Hepatocyte (in vitro differentiated cells): ENCODE results near the gene MICALL2. TPM values are rescaled to one million over a fixed set of nuclear protein-coding genes. Genes with fewer than 3 reads are reported as not detected.

ENCODE experiments used
- DNase-seq: peaks from one replicate; pipeline ENCODE4 v3.0.0-alpha.2; 2016; ENCODE audit warnings: low spot score
- H2AFZ ChIP-seq: fragments of 200-600 bp; sonication (generic); 2 replicates; pipeline ENCODE4 v1.6.0; 2016; ENCODE audit warnings: antibody characterized with exemption, mild to moderate bottlenecking
- H3K27ac ChIP-seq: fragments of 200-600 bp; sonication (generic); 2 replicates; pipeline ENCODE4 v1.5.1; 2016; ENCODE audit warnings: mild to moderate bottlenecking
- H3K27me3 ChIP-seq: fragments of 200-600 bp; sonication (generic); 2 replicates; pipeline ENCODE4 v1.6.1; 2016
- H3K36me3 ChIP-seq: fragments of 200-600 bp; sonication (generic); replicated peaks from 2 replicates; pipeline ENCODE4 v1.5.1; 2016; ENCODE audit warnings: low read depth; ENCODE audit not compliant: insufficient read depth
- H3K4me1 ChIP-seq: fragments of 200-600 bp; sonication (generic); 2 replicates; pipeline ENCODE4 v1.5.1; 2016; ENCODE audit warnings: mild to moderate bottlenecking, moderate library complexity; ENCODE audit not compliant: insufficient read depth
- H3K4me2 ChIP-seq: fragments of 200-600 bp; sonication (generic); 2 replicates; pipeline ENCODE4 v1.6.0; 2016
- H3K4me3 ChIP-seq: fragments of 200-600 bp; sonication (generic); 2 replicates; pipeline ENCODE4 v1.5.1; 2016; ENCODE audit warnings: mild to moderate bottlenecking
- H3K79me2 ChIP-seq: fragments of 200-600 bp; sonication (generic); 2 replicates; pipeline ENCODE4 v1.6.0; 2017; ENCODE audit warnings: mild to moderate bottlenecking
- H3K9me2 ChIP-seq: fragments of 200-600 bp; sonication (generic); replicated peaks from 2 replicates; pipeline ENCODE4 v1.6.0; 2017; ENCODE audit warnings: mild to moderate bottlenecking; ENCODE audit not compliant: insufficient read depth
- H3K9me3 ChIP-seq: fragments of 200-600 bp; sonication (generic); 2 replicates; pipeline ENCODE4 v1.5.1; 2016; ENCODE audit warnings: low read depth, mild to moderate bottlenecking
- H4K20me1 ChIP-seq: fragments of 200-600 bp; sonication (generic); 2 replicates; pipeline ENCODE4 v1.6.0; 2016; ENCODE audit warnings: mild to moderate bottlenecking; ENCODE audit not compliant: insufficient read depth, poor library complexity, severe bottlenecking
- CTCF ChIP-seq: fragments of 200-600 bp; sonication (generic); IDR thresholded peaks from 2 replicates; pipeline ENCODE4 v1.5.1; 2016; ENCODE audit warnings: antibody characterized with exemption, mild to moderate bottlenecking; ENCODE audit not compliant: poor library complexity
- EZH2 ChIP-seq: fragments of 200-600 bp; sonication (generic); IDR thresholded peaks from 2 replicates; pipeline ENCODE4 v1.6.1; 2016; ENCODE audit warnings: antibody characterized with exemption, mild to moderate bottlenecking, borderline replicate concordance
- EZH2phosphoT487 ChIP-seq: fragments of 200-600 bp; sonication (generic); IDR thresholded peaks from one replicate; pipeline ENCODE4 v1.6.1; 2018; ENCODE audit warnings: antibody characterized with exemption, mild to moderate bottlenecking, low read depth, moderate library complexity; ENCODE audit not compliant: unreplicated experiment, severe bottlenecking
- whole genome bisulfite sequencing: methylation state at CpG from one replicate; pipeline ENCODE4 v1.1.6; 2016; ENCODE audit warnings: low lambda C conversion rate; ENCODE audit errors: missing lambda C conversion rate; 5-methylcytosine and 5-hydroxymethylcytosine counted together
- polyA plus RNA-seq: library from polyadenylated mRNA; unstranded; fragments of >200 nt; fragmentation: Nextera tagmentation; extraction: Ambion mirVana; gene quantifications from 2 replicates; pipeline ENCODE4 v1.2.1, GENCODE V29; 2016
- total RNA-seq: library from RNA; depleted of rRNA; stranded (reverse); fragments of >200 nt; gene quantifications from 2 replicates; pipeline ENCODE4 v1.2.3, GENCODE V29; 2014

The MICALL2 gene
- total and polyA plus RNA-seq, 2 experiments from 2014 or later = 16.4 to 28.2 TPM

- TF ChIP-seq CTCF (no peak), EZH2 (no peak), EZH2phosphoT487 (no peak)
- Histone ChIP-seq H2AFZ (no peak overlapping the region), H3K4me2 (no peak overlapping the region), H3K9me3 (no peaks in the 10 kb centered on the region), H3K27me3 (no peaks in the 10 kb centered on the region), H3K4me3 (no peak overlapping the region), H3K79me2 (no peaks in the 10 kb centered on the region), H3K4me1 (no peaks in the 10 kb centered on the region), H3K9me2 (no peaks in the 10 kb centered on the region), H4K20me1 (no peaks in the 10 kb centered on the region), H3K27ac (no peak overlapping the region), H3K36me3 (no peaks in the 10 kb centered on the region)
- DNase-seq = no peak
- 97% methylated on average over 26 of the region's 26 CpGs for WGBS
Observed at GRCh38 chr7:1493571-1493970, 34.3 kb upstream of the MICALL2 start.

GRCh38 chr7:1493129-1493528 lies 33.9 kb upstream of the MICALL2 start:
- no peak overlapping the region for H3K4me2 ChIP-seq
- H3K9me3 ChIP-seq = no peaks in the 10 kb centered on the region
- no peaks in the 10 kb centered on the region for H4K20me1 ChIP-seq
- H3K4me3 ChIP-seq = no peak overlapping the region
- H2AFZ ChIP-seq = no peak overlapping the region
- DNase-seq = no peak
- H3K27me3 ChIP-seq = no peaks in the 10 kb centered on the region
- H3K79me2 ChIP-seq = no peaks in the 10 kb centered on the region
- H3K36me3 ChIP-seq = no peaks in the 10 kb centered on the region
- H3K4me1 ChIP-seq = no peaks in the 10 kb centered on the region
- TF ChIP-seq EZH2phosphoT487 = no peak
- TF ChIP-seq CTCF = no peak
- TF ChIP-seq EZH2 = no peak
- no peaks in the 10 kb centered on the region for H3K9me2 ChIP-seq
- no peak overlapping the region for H3K27ac ChIP-seq
- WGBS = 97% methylated on average over 15 of the region's 20 CpGs

- DNase-seq = no peak
- H4K20me1 ChIP-seq = no peaks in the 10 kb centered on the region
- H3K4me3 ChIP-seq = no peak overlapping the region
- no peaks in the 10 kb centered on the region for H3K4me1 ChIP-seq
- H3K9me3 ChIP-seq = no peaks in the 10 kb centered on the region
- H3K9me2 ChIP-seq = no peaks in the 10 kb centered on the region
- no peaks in the 10 kb centered on the region for H3K36me3 ChIP-seq
- no peak overlapping the region for H2AFZ ChIP-seq
- no peak overlapping the region for H3K27ac ChIP-seq
- no peaks in the 10 kb centered on the region for H3K27me3 ChIP-seq
- TF ChIP-seq EZH2phosphoT487 (no peak), EZH2 (no peak), CTCF (no peak)
- 98% methylated on average over 14 of the region's 33 CpGs for WGBS
- H3K4me2 ChIP-seq = no peak overlapping the region
- H3K79me2 ChIP-seq = no peaks in the 10 kb centered on the region
Observed at GRCh38 chr7:1492640-1493039, 33.4 kb upstream of the MICALL2 start.

GRCh38 chr7:1492221-1492620 lies 33.0 kb upstream of the MICALL2 start:
- H3K4me1 ChIP-seq = no peaks in the 10 kb centered on the region
- H3K79me2 ChIP-seq = no peaks in the 10 kb centered on the region
- H2AFZ ChIP-seq = no peak overlapping the region
- H3K9me2 ChIP-seq = no peaks in the 10 kb centered on the region
- H3K36me3 ChIP-seq = no peaks in the 10 kb centered on the region
- no peaks in the 10 kb centered on the region for H3K9me3 ChIP-seq
- no peak overlapping the region for H3K4me3 ChIP-seq
- H3K4me2 ChIP-seq = no peak overlapping the region
- 98% methylated on average over 10 of the region's 10 CpGs for WGBS
- TF ChIP-seq EZH2 (no peak), CTCF (no peak), EZH2phosphoT487 (no peak)
- H4K20me1 ChIP-seq = no peaks in the 10 kb centered on the region
- H3K27ac ChIP-seq = no peak overlapping the region
- H3K27me3 ChIP-seq = no peaks in the 10 kb centered on the region
- no peak for DNase-seq
